Vagina (tissue), 2 donors: ENCODE results near the gene DOCK2. TPM values are rescaled to one million over a fixed set of nuclear protein-coding genes. Genes with fewer than 3 reads are reported as not detected.

Experiments
- DNase-seq, 2 donors: peaks; one replicate each; pipeline ENCODE4 v3.0.0-alpha.2; 2017; ENCODE audit errors: extremely low spot score in 2 of 2
- H3K27ac ChIP-seq: fragments of 200-600 bp; sonication (generic); one replicate; pipeline ENCODE4 v1.5.1; 2019
- H3K27me3 ChIP-seq: fragments of 200-600 bp; sonication (generic); one replicate; pipeline ENCODE4 v1.5.1; 2019
- H3K36me3 ChIP-seq, 2 donors: fragments of 200-600 bp; sonication (generic); one replicate each; pipeline ENCODE4 v1.5.1; 2017 to 2019
- H3K4me1 ChIP-seq: fragments of 200-600 bp; sonication (generic); one replicate; pipeline ENCODE4 v1.5.1; 2019
- H3K4me3 ChIP-seq, 2 donors: fragments of 200-600 bp; sonication (generic); 1 replicate in 1 of 2; 2 replicates in 1 of 2; pipeline ENCODE4 v1.5.1; 2016 to 2019
- H3K9me3 ChIP-seq: fragments of 200-600 bp; sonication (generic); one replicate; pipeline ENCODE4 v1.5.1; 2019
- CTCF ChIP-seq, 3 experiments: fragments of 450-650 bp in 2 of 3; fragments of 200-600 bp in 1 of 3; sonication (generic) in 1 of 3; IDR thresholded peaks; one replicate each; pipeline ENCODE4 v1.5.1; 2017 to 2019; ENCODE audit warnings: antibody characterized with exemption in 3 of 3, mild to moderate bottlenecking in 2 of 3, moderate library complexity in 2 of 3
- POLR2A ChIP-seq, 2 donors: fragments of 450-650 bp; IDR thresholded peaks; one replicate each; pipeline ENCODE4 v1.6.1; 2017; ENCODE audit warnings: antibody characterized with exemption in 2 of 2, mild to moderate bottlenecking in 2 of 2, moderate library complexity in 2 of 2
- POLR2AphosphoS5 ChIP-seq, 2 donors: sonication (generic); formaldehyde crosslinking; IDR thresholded peaks; one replicate each; pipeline ENCODE4 v1.9.0; 2017; ENCODE audit warnings: antibody characterized with exemption in 2 of 2, mild to moderate bottlenecking in 2 of 2, low read depth in 1 of 2; ENCODE audit not compliant: insufficient read depth in 1 of 2
- intact Hi-C: fragments of 100-400 bp; cut with DNase I; formaldehyde crosslinking; loops from one replicate; pipeline ENCODE4 v1.15.1; 2023
- total RNA-seq: library from RNA; depleted of rRNA; stranded (reverse); fragments of >200 nt; gene quantifications from one replicate; pipeline ENCODE4 v1.2.3, GENCODE V29; 2016

Gene DOCK2
- total RNA-seq, 1 donor from 2014 or later = 18.2 TPM

DNA sequence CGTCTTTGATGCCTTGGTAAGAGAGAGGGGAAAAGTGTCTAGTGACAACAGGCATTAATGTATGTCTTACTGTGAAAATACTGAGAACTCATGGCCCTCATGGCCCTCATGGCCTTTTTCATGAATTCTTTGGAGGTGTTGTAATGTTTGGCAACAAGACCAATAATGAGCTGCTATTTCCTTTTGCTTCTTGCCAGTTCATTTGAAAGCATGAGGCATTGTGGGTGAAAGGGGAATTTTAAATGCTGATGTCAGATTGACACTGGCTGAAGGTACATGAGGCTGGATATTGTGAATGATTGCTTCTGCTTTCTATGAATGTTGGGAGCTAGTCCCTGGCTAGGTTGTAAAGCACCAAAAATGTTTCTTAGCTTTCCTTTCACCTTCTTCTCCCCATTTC is 79.2 kb downstream of the DOCK2 start:
- H3K27me3 ChIP-seq = no peaks in the 10 kb centered on the region
- DNase-seq = no peak
- intact Hi-C loops = no loop called here
- H3K27ac ChIP-seq = no peak overlapping the region
- no peaks in the 10 kb centered on the region for H3K9me3 ChIP-seq
- H3K4me1 ChIP-seq = no peaks in the 10 kb centered on the region
- no peak overlapping the region for H3K4me3 ChIP-seq
- TF ChIP-seq CTCF (IDR thresholded peaks at IDR 0.05) (no peak), POLR2A (IDR thresholded peaks at IDR 0.05) (no peak), POLR2AphosphoS5 (IDR thresholded peaks at IDR 0.05; ENCODE audit: insufficient read depth in 1 of 2, low read depth in 1 of 2) (no peak)
- no peaks in the 10 kb centered on the region for H3K36me3 ChIP-seq

DNA sequence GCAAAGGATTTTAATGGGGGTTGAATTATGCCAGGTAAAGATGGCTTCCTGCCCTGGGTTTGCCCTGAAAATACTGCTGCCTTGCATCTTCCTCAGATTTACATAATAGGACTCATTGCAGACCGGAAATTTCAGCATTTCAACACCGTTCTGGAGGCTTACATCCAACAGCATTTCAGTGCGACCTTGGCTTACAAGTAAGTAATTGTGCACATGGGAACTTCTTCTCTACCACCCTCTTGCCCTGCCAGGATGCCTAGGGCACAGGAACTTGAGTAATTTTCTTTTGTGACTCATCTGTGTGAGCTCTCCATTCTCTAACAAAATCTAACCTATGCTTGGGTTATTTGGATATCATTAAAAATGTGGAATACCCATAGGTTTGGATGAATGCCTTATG is 80.2 kb downstream of the DOCK2 start:
- H3K4me3 ChIP-seq = no peak overlapping the region
- no peak for TF ChIP-seq POLR2A (IDR thresholded peaks at IDR 0.05)
- TF ChIP-seq POLR2AphosphoS5 (IDR thresholded peaks at IDR 0.05; ENCODE audit: insufficient read depth in 1 of 2, low read depth in 1 of 2) = no peak
- no peak for TF ChIP-seq CTCF (IDR thresholded peaks at IDR 0.05)
- intact Hi-C loops = no loop called here

GRCh38 chr5:169719360-169720314 is 82.6 kb downstream of the DOCK2 start:
- Histone ChIP-seq H3K9me3 (no peaks in the 10 kb centered on the region), H3K4me1 (no peaks in the 10 kb centered on the region), H3K27me3 (no peaks in the 10 kb centered on the region), H3K36me3 (no peaks in the 10 kb centered on the region), H3K4me3 (no peak overlapping the region), H3K27ac (no peak overlapping the region)
- TF ChIP-seq CTCF (IDR thresholded peaks at IDR 0.05) (no peak), POLR2AphosphoS5 (IDR thresholded peaks at IDR 0.05; ENCODE audit: insufficient read depth in 1 of 2, low read depth in 1 of 2) (no peak), POLR2A (IDR thresholded peaks at IDR 0.05) (no peak)
- DNase-seq = no peak
- intact Hi-C loops = no loop called here

More for the DNA sequence above, 80.2 kb downstream of the DOCK2 start:
- no peaks in the 10 kb centered on the region for H3K27me3 ChIP-seq
- H3K36me3 ChIP-seq = no peaks in the 10 kb centered on the region
- H3K4me1 ChIP-seq = no peaks in the 10 kb centered on the region
- DNase-seq = no peak
- no peaks in the 10 kb centered on the region for H3K9me3 ChIP-seq
- no peak overlapping the region for H3K27ac ChIP-seq

DNA sequence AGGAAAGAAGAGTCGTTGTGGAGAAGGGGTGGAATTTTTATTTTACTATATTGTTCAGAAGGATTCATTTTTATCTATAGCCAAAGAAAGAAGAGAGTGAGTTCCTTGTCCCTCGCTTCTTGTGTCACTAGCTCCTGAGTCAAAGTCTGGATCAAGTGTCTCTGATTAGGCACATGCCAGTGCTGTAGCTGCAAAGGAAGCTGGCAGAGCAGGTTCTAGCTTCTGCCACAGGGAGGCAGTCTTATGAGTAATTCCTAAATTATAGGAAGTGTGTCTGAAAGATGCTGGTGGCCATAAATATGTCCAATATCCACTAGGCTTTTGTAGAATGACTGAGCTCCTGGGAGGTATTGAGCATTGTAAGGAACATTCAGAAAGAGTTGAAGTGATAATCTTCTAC is 84.7 kb downstream of the DOCK2 start:
- Histone ChIP-seq H3K36me3 (no peaks in the 10 kb centered on the region), H3K4me3 (no peak overlapping the region), H3K27ac (no peak overlapping the region), H3K9me3 (no peaks in the 10 kb centered on the region), H3K27me3 (no peaks in the 10 kb centered on the region), H3K4me1 (no peaks in the 10 kb centered on the region)
- intact Hi-C loops = no loop called here
- TF ChIP-seq POLR2A (IDR thresholded peaks at IDR 0.05) = no peak
- no peak for TF ChIP-seq CTCF (IDR thresholded peaks at IDR 0.05)
- no peak for TF ChIP-seq POLR2AphosphoS5 (IDR thresholded peaks at IDR 0.05; ENCODE audit: insufficient read depth in 1 of 2, low read depth in 1 of 2)
- DNase-seq = no peak
